ENCODE measurements around the gene ZSCAN20. TPM values are rescaled to one million over a fixed set of nuclear protein-coding genes. Genes with fewer than 3 reads are reported as not detected.

ZSCAN20 gene
- total RNA-seq, 1 donor from 2014 or later: 4.3 TPM

DNA sequence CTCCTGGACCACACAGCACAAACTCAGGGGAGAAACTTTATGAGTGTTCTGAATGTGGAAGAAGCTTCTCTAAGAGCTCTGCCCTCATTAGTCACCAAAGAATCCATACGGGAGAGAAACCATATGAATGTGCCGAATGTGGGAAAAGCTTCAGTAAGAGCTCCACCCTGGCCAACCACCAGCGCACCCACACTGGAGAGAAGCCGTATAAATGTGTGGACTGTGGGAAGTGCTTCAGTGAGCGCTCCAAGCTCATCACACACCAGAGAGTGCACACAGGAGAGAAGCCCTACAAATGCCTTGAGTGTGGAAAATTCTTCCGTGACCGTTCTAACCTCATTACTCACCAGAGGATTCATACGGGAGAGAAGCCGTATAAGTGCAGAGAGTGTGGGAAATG, 22.5 kb downstream of the ZSCAN20 start:
- H3K9me3 ChIP-seq: peaks cover 35% of the 10 kb centered on the region
- DNase-seq: no peak
- peaks cover 15% of the 10 kb centered on the region for H3K36me3 ChIP-seq
- intact Hi-C loops (cut with DNase I): no loop called here
- no peak overlapping the region for H3K27ac ChIP-seq
- TF ChIP-seq CTCF (IDR thresholded peaks at IDR 0.05): no peak
- no peaks in the 10 kb centered on the region for H3K27me3 ChIP-seq
- no peak for ATAC-seq
- H3K4me1 ChIP-seq: no peaks in the 10 kb centered on the region
- no peak overlapping the region for H3K4me3 ChIP-seq

DNA sequence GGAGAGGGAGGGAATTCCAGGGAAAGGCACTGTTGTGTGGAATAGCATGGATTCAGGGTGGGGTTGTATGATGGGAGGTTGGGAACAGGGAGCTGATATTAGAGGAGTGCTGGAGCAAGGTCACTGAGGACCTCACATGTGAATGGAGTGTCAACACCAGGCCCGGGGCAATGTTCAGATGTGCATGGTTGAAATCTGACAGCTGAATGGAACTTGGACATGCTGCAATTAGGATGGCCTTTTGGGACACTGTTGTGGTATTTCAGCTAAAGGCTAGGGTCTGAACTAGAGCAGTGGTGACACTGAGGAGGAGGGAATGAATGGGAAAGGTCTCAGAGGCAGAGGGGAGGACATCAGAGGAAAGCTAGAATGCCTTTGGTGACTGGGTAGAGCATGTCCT, 25.0 kb downstream of the ZSCAN20 start:
- no peak overlapping the region for H3K4me3 ChIP-seq
- H3K36me3 ChIP-seq: peaks cover 5% of the 10 kb centered on the region
- no peaks in the 10 kb centered on the region for H3K4me1 ChIP-seq
- intact Hi-C loops (cut with DNase I): no loop called here
- H3K9me3 ChIP-seq: peaks cover 35% of the 10 kb centered on the region
- no peak for ATAC-seq
- no peaks in the 10 kb centered on the region for H3K27me3 ChIP-seq
- no peak for DNase-seq
- H3K27ac ChIP-seq: no peak overlapping the region
- TF ChIP-seq CTCF (IDR thresholded peaks at IDR 0.05): no peak

- ATAC-seq (no peak), DNase-seq (no peak)
- TF ChIP-seq CTCF (IDR thresholded peaks at IDR 0.05): no peak
- H3K9me3 ChIP-seq: peaks cover 10% of the 10 kb centered on the region
- no peak overlapping the region for H3K27ac ChIP-seq
- intact Hi-C loops (cut with DNase I): no loop called here
- H3K27me3 ChIP-seq: no peaks in the 10 kb centered on the region
- no peaks in the 10 kb centered on the region for H3K4me1 ChIP-seq
- no peak overlapping the region for H3K4me3 ChIP-seq
- no peaks in the 10 kb centered on the region for H3K36me3 ChIP-seq
These were observed 28.1 kb downstream of the ZSCAN20 start for GRCh38 chr1:33500547-33500946.

GRCh38 chr1:33501309-33501708, 28.9 kb downstream of the ZSCAN20 start:
- intact Hi-C loops (cut with DNase I): no loop called here
- H3K4me3 ChIP-seq: no peak overlapping the region
- ATAC-seq: no peak

GRCh38 chr1:33501774-33502173, 29.3 kb downstream of the ZSCAN20 start:
- no peak overlapping the region for H3K27ac ChIP-seq
- H3K4me1 ChIP-seq: no peaks in the 10 kb centered on the region
- ATAC-seq: no peak
- TF ChIP-seq CTCF (IDR thresholded peaks at IDR 0.05): no peak
- intact Hi-C loops (cut with DNase I): no loop called here
- H3K9me3 ChIP-seq: no peaks in the 10 kb centered on the region
- no peaks in the 10 kb centered on the region for H3K27me3 ChIP-seq
- no peak overlapping the region for H3K4me3 ChIP-seq
- no peak for DNase-seq
- no peaks in the 10 kb centered on the region for H3K36me3 ChIP-seq

More at GRCh38 chr1:33501309-33501708, 28.9 kb downstream of the ZSCAN20 start:
- TF ChIP-seq CTCF (IDR thresholded peaks at IDR 0.05): no peak
- Histone ChIP-seq H3K27ac (no peak overlapping the region), H3K27me3 (no peaks in the 10 kb centered on the region), H3K4me1 (no peaks in the 10 kb centered on the region), H3K9me3 (peaks cover 3% of the 10 kb centered on the region), H3K36me3 (no peaks in the 10 kb centered on the region)
- DNase-seq: no peak

GRCh38 chr1:33502726-33503125, 30.3 kb downstream of the ZSCAN20 start:
- Histone ChIP-seq H3K4me3 (no peak overlapping the region), H3K27me3 (no peaks in the 10 kb centered on the region), H3K27ac (no peak overlapping the region), H3K4me1 (no peaks in the 10 kb centered on the region), H3K36me3 (no peaks in the 10 kb centered on the region), H3K9me3 (no peaks in the 10 kb centered on the region)
- TF ChIP-seq CTCF (IDR thresholded peaks at IDR 0.05): no peak
- ATAC-seq (no peak), DNase-seq (no peak)
- intact Hi-C loops (cut with DNase I): no loop called here

Data from upper lobe of right lung (tissue), 1 donor.